Activated T-cell treated with anti-CD3 and anti-CD28 coated beads, Interleukin-2, amount 50 U/mL, for 1 hour (primary cell): Measurements from ENCODE around the gene CXCR4.

Source experiments
- DNase-seq: peaks from one replicate; pipeline ENCODE4 v3.0.0-alpha.2; 2020

Gene CXCR4

GRCh38 chr2:136070913-136071312, 47.0 kb downstream of the CXCR4 start:
- no peak for DNase-seq

GRCh38 chr2:136069773-136070172, 48.2 kb downstream of the CXCR4 start:
- no peak for DNase-seq

- no peak for DNase-seq
These were observed 49.2 kb downstream of the CXCR4 start for GRCh38 chr2:136068581-136069227.

GRCh38 chr2:136067897-136068580, 49.9 kb downstream of the CXCR4 start:
- DNase-seq = no peak

GRCh38 chr2:136067459-136067858, 50.5 kb downstream of the CXCR4 start:
- no peak for DNase-seq

GRCh38 chr2:136065907-136066306, 52.0 kb downstream of the CXCR4 start:
- DNase-seq = no peak

- DNase-seq = peak; percentile 27
These were observed 52.6 kb downstream of the CXCR4 start for GRCh38 chr2:136065384-136065783.
